Measurements from ENCODE around the gene MAPK8IP2. TPM values are rescaled to one million over a fixed set of nuclear protein-coding genes. Genes with fewer than 3 reads are reported as not detected.

Gene MAPK8IP2
- total RNA-seq, 2 donors from 2014 or later: 1.2 to 1.4 TPM

DNA sequence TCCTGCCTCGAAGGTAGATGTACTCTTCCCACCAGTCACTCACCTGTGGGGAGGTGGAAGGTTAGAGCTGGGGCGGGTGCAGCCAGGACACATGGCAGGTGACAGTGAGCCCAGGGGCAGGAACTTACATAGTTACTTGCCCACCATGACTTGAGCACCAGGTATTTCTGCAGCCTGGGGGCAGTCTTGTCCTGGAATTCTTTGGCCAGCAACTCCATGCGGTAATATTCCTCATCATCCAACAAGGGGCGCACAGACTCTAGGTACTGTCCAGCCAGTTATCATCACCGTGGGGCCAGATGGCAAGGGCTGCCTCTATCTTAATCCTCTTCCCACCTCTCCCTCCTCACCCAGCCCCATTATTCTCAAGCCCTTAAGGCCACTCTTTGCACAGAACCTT lies 24.5 kb upstream of the MAPK8IP2 start:
- DNase-seq: no peak
- intact Hi-C loops (cut with DNase I): no loop called here

DNA sequence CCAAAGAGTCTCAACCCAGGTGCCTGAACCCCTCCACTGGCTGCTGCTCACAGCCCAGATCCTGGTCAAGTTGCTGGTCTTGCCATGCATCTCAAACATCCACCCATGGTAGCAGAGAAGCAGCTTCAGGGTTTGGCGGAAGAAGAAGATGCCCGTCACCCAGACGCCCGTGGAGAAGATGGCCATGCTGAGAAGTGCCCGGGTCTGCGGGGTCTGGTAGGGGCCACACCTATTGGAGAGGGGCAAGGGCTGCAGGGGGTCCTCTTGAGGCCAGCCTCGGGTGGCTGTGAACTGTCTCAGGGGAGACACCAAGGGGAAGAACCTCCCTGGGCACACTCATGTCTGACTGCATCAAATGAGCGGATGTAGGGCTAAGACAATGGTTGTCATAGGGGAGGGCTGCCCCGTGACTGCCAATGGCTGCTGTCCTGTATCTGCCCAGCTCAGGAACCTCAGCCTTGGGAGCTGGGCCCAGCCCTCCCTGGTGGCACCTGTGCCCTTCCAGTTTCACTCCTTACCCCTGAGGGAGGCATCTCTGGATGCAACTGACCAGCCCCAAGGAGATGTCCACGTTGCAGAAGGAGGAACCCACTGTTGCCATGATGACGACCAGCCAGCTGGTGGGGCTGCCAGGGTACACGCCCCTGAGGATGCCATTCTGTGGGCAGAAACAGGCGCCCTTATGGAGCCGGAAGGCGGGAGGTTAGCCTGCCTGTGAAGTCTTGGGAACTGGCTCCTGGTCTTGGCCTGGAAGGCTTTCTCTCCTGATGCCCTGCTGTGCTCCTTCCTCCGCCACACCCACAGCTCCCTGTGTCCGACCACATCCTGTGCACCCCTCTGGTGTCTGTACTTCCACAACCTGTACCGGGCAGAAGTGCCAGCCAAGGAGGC lies 23.5 kb upstream of the MAPK8IP2 start:
- H3K4me1 ChIP-seq: peaks cover 5% of the 10 kb centered on the region
- no peaks in the 10 kb centered on the region for H3K27me3 ChIP-seq
- H3K9me3 ChIP-seq: no peaks in the 10 kb centered on the region
- no peak overlapping the region for H3K4me3 ChIP-seq
- H3K9ac ChIP-seq (ENCODE audit: low read depth in 2 of 2, low read length in 2 of 2): no peak overlapping the region
- intact Hi-C loops (cut with DNase I): no loop called here
- DNase-seq: no peak
- no peak overlapping the region for H3K27ac ChIP-seq
- TF ChIP-seq, protein P1, sequence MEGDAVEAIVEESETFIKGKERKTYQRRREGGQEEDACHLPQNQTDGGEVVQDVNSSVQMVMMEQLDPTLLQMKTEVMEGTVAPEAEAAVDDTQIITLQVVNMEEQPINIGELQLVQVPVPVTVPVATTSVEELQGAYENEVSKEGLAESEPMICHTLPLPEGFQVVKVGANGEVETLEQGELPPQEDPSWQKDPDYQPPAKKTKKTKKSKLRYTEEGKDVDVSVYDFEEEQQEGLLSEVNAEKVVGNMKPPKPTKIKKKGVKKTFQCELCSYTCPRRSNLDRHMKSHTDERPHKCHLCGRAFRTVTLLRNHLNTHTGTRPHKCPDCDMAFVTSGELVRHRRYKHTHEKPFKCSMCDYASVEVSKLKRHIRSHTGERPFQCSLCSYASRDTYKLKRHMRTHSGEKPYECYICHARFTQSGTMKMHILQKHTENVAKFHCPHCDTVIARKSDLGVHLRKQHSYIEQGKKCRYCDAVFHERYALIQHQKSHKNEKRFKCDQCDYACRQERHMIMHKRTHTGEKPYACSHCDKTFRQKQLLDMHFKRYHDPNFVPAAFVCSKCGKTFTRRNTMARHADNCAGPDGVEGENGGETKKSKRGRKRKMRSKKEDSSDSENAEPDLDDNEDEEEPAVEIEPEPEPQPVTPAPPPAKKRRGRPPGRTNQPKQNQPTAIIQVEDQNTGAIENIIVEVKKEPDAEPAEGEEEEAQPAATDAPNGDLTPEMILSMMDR (IDR thresholded peaks at IDR 0.05): no peak
- no peaks in the 10 kb centered on the region for H3K36me3 ChIP-seq

More for the DNA sequence above, 24.5 kb upstream of the MAPK8IP2 start:
- H3K9me3 ChIP-seq: no peaks in the 10 kb centered on the region
- no peaks in the 10 kb centered on the region for H3K36me3 ChIP-seq
- TF ChIP-seq, protein P1 (IDR thresholded peaks at IDR 0.05): no peak
- H3K4me3 ChIP-seq: no peak overlapping the region
- H3K4me1 ChIP-seq: no peaks in the 10 kb centered on the region
- no peak overlapping the region for H3K27ac ChIP-seq
- H3K9ac ChIP-seq (ENCODE audit: low read depth in 2 of 2, low read length in 2 of 2): no peak overlapping the region
- no peaks in the 10 kb centered on the region for H3K27me3 ChIP-seq

DNA sequence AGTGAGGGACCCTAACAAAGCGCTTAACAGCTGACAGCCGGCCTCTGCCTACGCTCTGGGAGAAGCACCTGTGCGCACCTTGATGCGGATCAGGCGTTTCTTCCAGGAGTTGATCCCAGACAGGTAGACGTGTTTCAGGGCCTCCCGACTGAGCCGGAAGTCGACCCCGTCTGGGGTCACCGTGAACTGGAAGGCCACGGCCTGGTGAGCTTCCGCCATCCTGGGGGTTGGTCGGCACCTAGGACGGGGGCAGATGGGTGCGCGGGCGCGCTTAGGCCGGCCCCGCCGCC lies 23.0 kb upstream of the MAPK8IP2 start:
- peaks cover 5% of the 10 kb centered on the region for H3K4me1 ChIP-seq
- DNase-seq: no peak
- no peaks in the 10 kb centered on the region for H3K9me3 ChIP-seq
- no peak overlapping the region for H3K27ac ChIP-seq
- H3K27me3 ChIP-seq: no peaks in the 10 kb centered on the region
- no peak overlapping the region for H3K4me3 ChIP-seq
- TF ChIP-seq, protein P1 (IDR thresholded peaks at IDR 0.05): no peak
- no peak overlapping the region for H3K9ac ChIP-seq (ENCODE audit: low read depth in 2 of 2, low read length in 2 of 2)
- intact Hi-C loops (cut with DNase I): no loop called here
- H3K36me3 ChIP-seq: no peaks in the 10 kb centered on the region

DNA sequence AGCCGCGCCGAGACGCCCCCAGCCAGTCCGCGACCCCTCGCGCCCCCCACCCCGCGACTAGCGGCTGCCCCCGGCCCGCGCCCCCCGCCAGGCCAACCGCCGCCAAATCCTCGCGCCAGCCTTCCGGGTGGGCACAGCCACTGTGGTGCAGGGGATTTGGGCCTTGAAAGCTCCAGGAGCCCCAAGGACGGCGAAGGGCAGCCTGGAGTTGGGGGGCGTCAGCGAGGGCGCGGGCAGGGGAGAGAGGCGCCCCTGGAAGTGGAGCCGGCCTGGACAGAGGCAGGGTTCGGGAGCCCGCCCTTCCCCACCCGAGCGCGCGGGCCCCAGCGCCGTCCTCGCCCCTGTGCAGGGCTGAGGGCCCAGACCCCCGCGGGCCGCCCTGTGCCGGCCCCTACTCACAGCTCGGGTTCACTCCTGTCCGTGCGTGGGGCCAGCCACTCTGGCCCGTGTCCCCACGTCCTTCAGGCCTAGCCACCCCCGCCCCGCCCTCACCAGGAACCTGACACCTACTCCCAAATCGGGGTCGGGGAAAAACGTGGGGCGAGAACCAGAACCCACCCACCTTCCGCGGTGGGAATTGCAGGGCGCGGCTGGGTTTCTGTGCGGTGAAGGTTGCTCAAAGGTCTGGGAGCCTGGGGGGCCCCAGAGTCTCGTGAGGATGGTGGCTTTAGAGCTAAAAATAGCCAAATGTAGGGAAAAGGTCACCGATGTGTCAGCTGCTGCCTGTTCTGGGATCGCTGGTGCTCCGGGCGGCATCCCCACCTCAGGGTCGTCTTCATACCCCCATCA lies 22.4 kb upstream of the MAPK8IP2 start, which contains the start of gene CPT1B:
TSS of gene CPT1B (minus strand) at position 441 of the 789 bp plus-strand sequence. CDS start 512 bp downstream, outside the sequence.
- no peak for DNase-seq
- intact Hi-C loops (cut with DNase I): no loop called here
- no peak within 1 kb of the TSS for H3K4me3 ChIP-seq
- TF ChIP-seq, protein P1 (IDR thresholded peaks at IDR 0.05): no peak
- H3K27ac ChIP-seq: no peak within 1 kb of the TSS
- no peaks in the 10 kb centered on the region for H3K36me3 ChIP-seq
- H3K9me3 ChIP-seq: no peaks in the 10 kb centered on the region
- peaks cover 5% of the 10 kb centered on the region for H3K4me1 ChIP-seq
- H3K9ac ChIP-seq (ENCODE audit: low read depth in 2 of 2, low read length in 2 of 2): peak within 1 kb of the TSS in 1 of 2 donors; percentile 8
- no peaks in the 10 kb centered on the region for H3K27me3 ChIP-seq

DNA sequence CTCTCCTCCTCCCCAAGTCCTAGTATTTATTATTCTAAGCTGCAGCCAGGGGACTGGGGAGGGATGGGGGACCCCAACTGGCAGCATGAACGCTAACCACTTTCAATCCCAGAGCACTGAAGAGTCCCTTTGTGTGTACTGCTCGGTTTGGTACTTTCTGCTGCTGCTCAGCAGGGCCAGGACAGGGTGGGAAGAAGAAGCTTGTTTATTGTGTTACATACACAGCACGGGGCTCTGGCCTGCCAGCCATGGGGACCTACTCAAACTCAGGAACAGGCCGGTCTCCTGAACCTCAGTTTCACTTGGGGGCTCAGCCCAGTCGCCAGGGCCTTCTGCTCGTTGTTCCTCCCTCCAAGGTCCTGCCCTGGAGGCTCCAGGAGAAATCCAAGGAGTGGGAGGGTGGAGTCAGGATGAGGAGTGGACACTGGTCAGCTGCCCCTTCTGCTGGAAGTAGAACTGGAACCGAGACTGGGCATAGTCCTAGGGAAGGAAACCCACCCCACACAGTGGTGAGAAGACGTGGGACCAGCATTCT lies 21.8 kb upstream of the MAPK8IP2 start:
- no peak overlapping the region for H3K27ac ChIP-seq
- peak overlapping the region in 1 of 2 donors; percentile 8 for H3K9ac ChIP-seq (ENCODE audit: low read depth in 2 of 2, low read length in 2 of 2)
- no peak overlapping the region for H3K4me3 ChIP-seq
- intact Hi-C loops (cut with DNase I): no loop called here
- H3K36me3 ChIP-seq: no peaks in the 10 kb centered on the region
- no peaks in the 10 kb centered on the region for H3K9me3 ChIP-seq
- H3K4me1 ChIP-seq: peaks cover 8% of the 10 kb centered on the region
- H3K27me3 ChIP-seq: no peaks in the 10 kb centered on the region
- TF ChIP-seq, protein P1 (IDR thresholded peaks at IDR 0.05): no peak
- DNase-seq: no peak
